ENCODE measurements around the gene GFM1. TPM values are rescaled to one million over a fixed set of nuclear protein-coding genes. Genes with fewer than 3 reads are reported as not detected.

Gene GFM1
- total RNA-seq, 4 donors from 2014 or later = 29.4 to 48.5 (median 45.5) TPM

- Histone ChIP-seq H3K27ac (no peak overlapping the region), H3K27me3 (no peaks in the 10 kb centered on the region), H3K4me1 (no peaks in the 10 kb centered on the region), H3K9me3 (no peaks in the 10 kb centered on the region), H3K36me3 (no peaks in the 10 kb centered on the region), H3K4me3 (no peak overlapping the region)
- no peak for DNase-seq (ENCODE audit: low spot score in 2 of 2)
- no peak for TF ChIP-seq POLR2A (IDR thresholded peaks at IDR 0.05)
- no peak for TF ChIP-seq EP300 (IDR thresholded peaks at IDR 0.05)
- no peak for TF ChIP-seq CTCF (IDR thresholded peaks at IDR 0.05)
Observed at GRCh38 chr3:158631981-158632380, 12.3 kb upstream of the GFM1 start.

GRCh38 chr3:158640646-158641045 is 3.7 kb upstream of the GFM1 start:
- WGBS, 2 donors = 85 to 86% methylated on average over 7 of the region's 7 CpGs
- H3K27ac ChIP-seq = no peak overlapping the region
- no peaks in the 10 kb centered on the region for H3K9me3 ChIP-seq
- H3K4me1 ChIP-seq = peaks cover 0 to 11% (median 6%) of the 10 kb centered on the region in 4 donors
- H3K27me3 ChIP-seq = no peaks in the 10 kb centered on the region
- no peaks in the 10 kb centered on the region for H3K36me3 ChIP-seq
- H3K4me3 ChIP-seq = no peak overlapping the region
- no peak for TF ChIP-seq EP300 (IDR thresholded peaks at IDR 0.05)
- no peak for TF ChIP-seq CTCF (IDR thresholded peaks at IDR 0.05)
- no peak for TF ChIP-seq POLR2A (IDR thresholded peaks at IDR 0.05)
- DNase-seq (ENCODE audit: low spot score in 2 of 2) = no peak

- TF ChIP-seq CTCF (IDR thresholded peaks at IDR 0.05) = no peak
- no peak for TF ChIP-seq POLR2A (IDR thresholded peaks at IDR 0.05)
- TF ChIP-seq EP300 (IDR thresholded peaks at IDR 0.05) = no peak
- WGBS, 2 donors = 87 to 92% methylated on average over 7 of the region's 7 CpGs
- no peaks in the 10 kb centered on the region for H3K27me3 ChIP-seq
- peaks cover 0 to 8% (median 0%) of the 10 kb centered on the region in 3 donors for H3K36me3 ChIP-seq
- H3K27ac ChIP-seq = no peak overlapping the region
- DNase-seq (ENCODE audit: low spot score in 2 of 2) = no peak
- H3K4me3 ChIP-seq = no peak overlapping the region
- H3K4me1 ChIP-seq = peaks cover 0 to 25% (median 8%) of the 10 kb centered on the region in 4 donors
- H3K9me3 ChIP-seq = no peaks in the 10 kb centered on the region
Observed at GRCh38 chr3:158642005-158642404, 2.3 kb upstream of the GFM1 start.

GRCh38 chr3:158642474-158643210 is 1.7 kb upstream of the GFM1 start:
- WGBS, 2 donors = 83 to 84% methylated on average over 6 of the region's 6 CpGs
- Histone ChIP-seq H3K4me3 (no peak overlapping the region), H3K27ac (no peak overlapping the region), H3K36me3 (peaks cover 0 to 9% (median 0%) of the 10 kb centered on the region in 3 donors), H3K27me3 (no peaks in the 10 kb centered on the region), H3K9me3 (no peaks in the 10 kb centered on the region), H3K4me1 (peaks cover 0 to 30% (median 8%) of the 10 kb centered on the region in 4 donors)
- DNase-seq (ENCODE audit: low spot score in 2 of 2) = no peak
- TF ChIP-seq EP300 (IDR thresholded peaks at IDR 0.05) (no peak), POLR2A (IDR thresholded peaks at IDR 0.05) (no peak), CTCF (IDR thresholded peaks at IDR 0.05) (no peak)

- Histone ChIP-seq H3K4me1 (peaks cover 0 to 32% (median 8%) of the 10 kb centered on the region in 4 donors), H3K27me3 (no peaks in the 10 kb centered on the region), H3K36me3 (peaks cover 0 to 70% (median 0%) of the 10 kb centered on the region in 3 donors), H3K4me3 (no peak overlapping the region), H3K9me3 (no peaks in the 10 kb centered on the region), H3K27ac (no peak overlapping the region)
- no peak for DNase-seq (ENCODE audit: low spot score in 2 of 2)
- no peak for TF ChIP-seq EP300 (IDR thresholded peaks at IDR 0.05)
- TF ChIP-seq POLR2A (IDR thresholded peaks at IDR 0.05) = no peak
- no peak for TF ChIP-seq CTCF (IDR thresholded peaks at IDR 0.05)
- 37 to 49% methylated on average over 4 of the region's 4 CpGs for WGBS, 2 donors
Observed at GRCh38 chr3:158649791-158650190, 5.5 kb downstream of the GFM1 start.

Measured in tibial nerve (tissue), 4 donors.